ENCODE results near the gene PPY.
A peak's percentile ranks its signal among the peaks of the same experiment; 100 is the strongest.
"Not testable (repeated sequence)": the region's sequence is repeated elsewhere in the genome, so short reads cannot be mapped to it uniquely, and the experiment has no call there.

PPY gene

DNA sequence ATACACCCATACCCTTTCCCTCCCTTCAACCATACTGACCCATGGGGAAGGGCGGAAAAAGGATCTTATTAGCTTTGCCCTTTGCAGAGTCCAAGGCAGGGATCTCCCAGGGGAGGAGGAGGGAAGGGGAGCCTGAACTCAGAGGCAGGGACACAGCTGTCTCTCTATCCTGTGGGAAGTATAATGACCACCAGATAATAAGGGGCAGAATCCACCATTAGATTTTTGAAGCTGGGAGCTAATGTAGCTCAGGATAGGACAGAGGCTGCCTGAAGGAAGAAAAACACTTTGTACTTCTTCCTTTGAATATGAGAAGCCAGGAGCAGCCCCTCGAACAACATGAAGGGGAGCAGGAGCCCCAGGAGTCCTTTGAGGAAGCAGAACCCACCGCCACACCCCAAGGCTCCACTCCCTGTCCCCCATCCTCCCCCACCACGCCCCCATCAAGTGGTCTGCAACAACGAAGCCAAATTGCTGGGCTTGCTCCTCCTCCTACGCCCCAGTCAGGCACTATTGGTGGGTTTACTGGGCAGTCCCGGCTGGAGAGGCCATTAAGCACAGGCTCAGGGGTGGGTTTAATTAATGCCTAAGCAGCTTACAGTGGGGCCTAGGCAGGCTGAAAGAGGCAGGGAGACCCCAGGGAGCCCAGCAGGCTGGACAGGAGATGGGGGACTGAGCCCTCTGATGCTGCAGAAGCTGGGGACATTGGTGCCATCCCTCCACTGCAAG, 40.3 kb downstream of the PPY start:
- DNase-seq, result no peak

DNA sequence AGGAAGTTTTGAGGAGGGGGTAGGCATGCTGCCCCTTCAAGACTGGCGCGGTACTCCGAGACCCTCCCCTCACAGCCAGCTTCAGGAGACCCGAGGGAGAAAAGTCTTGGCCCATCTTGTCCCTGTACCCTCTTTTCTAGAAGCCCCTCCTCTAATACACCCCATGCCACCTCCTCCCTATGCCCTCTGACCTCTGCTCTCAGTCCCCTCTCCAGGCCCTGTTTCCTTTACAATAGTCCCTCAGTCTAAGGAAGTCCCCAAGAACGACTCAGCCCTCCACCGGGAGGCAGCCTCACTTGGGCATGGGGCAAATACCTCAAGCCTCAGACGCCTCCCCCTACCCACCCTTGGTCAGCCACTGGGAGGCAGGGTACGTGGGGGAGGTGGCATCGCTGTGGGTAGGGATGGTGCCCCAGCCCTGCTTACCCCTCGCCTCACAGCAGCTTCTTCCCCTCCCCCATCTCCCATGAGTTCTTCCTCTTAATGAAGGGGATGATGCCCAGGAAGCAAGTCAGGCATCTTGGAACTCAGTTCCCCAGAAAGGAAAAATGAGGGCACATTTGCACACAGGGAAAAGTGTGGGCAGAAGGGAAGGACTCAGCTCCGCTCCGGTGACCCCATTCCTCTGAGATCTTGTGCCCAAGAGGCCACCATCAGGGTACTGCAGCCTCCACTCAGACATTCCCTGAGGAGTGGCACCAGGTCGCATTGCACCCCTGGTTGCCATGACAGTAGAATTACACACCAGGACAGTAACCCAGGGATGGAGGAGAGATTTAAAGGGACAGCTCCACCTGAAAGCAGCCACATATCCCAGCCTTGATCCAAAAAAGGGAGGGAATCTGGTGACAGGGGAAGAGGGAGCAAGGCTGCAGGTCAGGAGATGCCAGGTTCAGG, 41.2 kb downstream of the PPY start:
- no peak for DNase-seq

GRCh38 chr17:43900183-43900857, 42.0 kb downstream of the PPY start:
- peak; percentile 82 for DNase-seq

- no peak for DNase-seq
Measured at GRCh38 chr17:43898446-43898845, 43.8 kb downstream of the PPY start.

GRCh38 chr17:43897831-43898230, 44.4 kb downstream of the PPY start:
- DNase-seq, result no peak

- DNase-seq, result not testable (repeated sequence)
Measured at GRCh38 chr17:43894494-43894893, 47.8 kb downstream of the PPY start.

DNA sequence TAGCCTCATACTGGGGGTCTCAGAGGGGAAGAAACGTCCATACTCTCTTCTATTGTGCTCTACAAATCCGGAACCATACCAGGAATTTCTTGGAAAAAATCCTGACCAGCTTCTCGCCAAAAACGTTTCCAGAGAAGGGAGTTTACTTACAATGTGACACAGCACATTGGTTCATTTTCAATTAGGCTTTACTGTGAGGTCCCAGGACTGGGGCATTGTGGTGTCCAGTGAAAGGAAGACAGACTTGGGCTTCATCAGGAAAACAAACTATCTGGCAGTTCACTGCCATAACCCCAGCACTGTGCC, 49.7 kb downstream of the PPY start:
- no peak for DNase-seq

- peak; percentile 42 for DNase-seq
Measured at GRCh38 chr17:43891851-43892646, 50.2 kb downstream of the PPY start.

Measured in fibroblast of upper back skin (primary cell).